Measurements from ENCODE around the gene AHCYL2.
"Not testable (repeated sequence)": the region's sequence is repeated elsewhere in the genome, so short reads cannot be mapped to it uniquely, and the experiment has no call there.

Gene AHCYL2

DNA sequence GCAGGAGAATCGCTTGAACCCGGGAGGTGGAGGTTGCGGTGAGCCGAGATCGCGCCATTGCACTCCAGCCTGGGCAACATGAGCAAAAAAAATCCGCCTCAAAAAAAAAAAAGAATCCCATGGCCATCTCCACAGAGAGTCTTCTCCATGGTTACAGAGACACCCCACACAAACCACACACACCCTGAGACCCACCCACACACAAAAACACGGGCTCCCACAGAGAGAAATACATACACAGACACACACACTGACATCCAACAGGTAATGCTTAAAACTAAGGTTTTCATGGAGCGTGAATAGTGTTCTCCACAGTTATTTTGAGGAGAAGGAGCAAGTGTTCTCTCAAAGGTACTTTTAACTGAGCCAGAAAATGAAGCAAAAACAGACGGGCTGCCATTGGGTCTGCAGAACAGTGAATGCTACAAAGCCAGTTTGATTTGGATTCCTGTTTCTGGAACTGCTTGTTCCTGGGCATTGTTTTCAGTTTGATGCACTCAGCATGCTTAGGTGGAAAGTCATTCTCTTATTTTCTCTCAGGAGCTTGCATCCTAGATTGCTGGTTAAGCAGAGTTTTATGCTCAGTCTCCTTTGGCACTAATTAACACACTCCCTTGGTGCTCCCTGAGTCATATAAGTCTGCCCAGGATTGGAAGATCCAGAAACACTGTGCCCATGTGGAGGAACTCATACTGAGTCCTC lies 15.4 kb downstream of the AHCYL2 start:
- DNase-seq (ENCODE audit: low read depth in 1 of 2, low spot score in 1 of 2): no peak

DNA sequence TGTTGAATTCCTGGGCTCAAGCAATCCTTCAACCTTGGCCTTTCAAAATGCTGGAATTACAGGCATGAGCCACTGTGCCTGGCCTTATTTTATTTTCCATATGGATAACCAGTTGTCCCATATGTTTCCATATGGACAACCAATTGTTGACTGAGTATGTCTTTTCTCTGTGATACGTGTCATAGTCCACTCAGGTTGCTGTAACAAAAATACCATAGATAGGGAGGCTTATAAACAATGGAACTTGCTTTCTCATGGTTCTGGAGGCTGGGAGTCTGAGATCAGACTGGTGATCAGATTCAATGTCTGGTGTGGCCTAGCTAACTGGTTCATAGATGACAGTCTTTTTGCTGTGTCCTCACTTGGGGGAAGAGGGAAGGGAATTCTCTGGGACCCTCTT lies 19.4 kb downstream of the AHCYL2 start:
- DNase-seq (ENCODE audit: low read depth in 1 of 2, low spot score in 1 of 2): no peak

DNA sequence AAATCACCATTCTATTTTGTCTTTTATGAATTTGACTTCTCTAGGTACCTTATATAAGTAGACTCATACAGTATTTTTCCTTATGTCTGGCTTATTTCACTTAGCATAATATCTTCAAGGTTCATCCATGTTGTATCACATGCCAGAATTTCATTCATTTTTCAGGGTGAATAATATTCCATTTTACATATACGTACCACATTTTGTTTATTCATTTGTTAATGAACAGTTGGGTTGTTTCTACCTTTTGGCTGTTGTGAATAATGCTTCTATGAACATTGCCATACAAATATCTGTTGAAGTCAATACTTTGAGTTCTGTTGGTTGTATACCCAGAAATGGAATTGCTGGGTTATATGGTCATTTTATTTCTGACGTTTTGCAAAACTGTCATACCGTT lies 20.7 kb downstream of the AHCYL2 start:
- DNase-seq (ENCODE audit: low read depth in 1 of 2, low spot score in 1 of 2): no peak

DNA sequence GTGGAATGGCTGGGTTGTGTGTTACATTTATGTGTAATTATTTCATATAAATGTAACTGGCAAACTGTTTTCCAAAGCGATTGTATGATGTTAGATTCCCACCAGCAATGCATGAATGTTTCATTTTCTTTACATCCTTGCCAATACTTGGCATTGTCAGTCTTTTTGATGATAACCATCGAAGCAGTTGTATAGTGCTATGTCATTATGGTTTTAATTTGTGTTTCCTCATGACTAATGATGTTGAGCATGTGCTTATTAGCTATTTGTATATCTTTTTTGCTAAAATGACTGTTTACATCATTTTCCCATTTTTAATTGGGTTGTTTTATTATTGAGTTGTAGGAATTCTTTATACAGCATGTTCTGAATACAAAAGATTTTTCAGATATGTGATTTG lies 22.3 kb downstream of the AHCYL2 start:
- no peak for DNase-seq (ENCODE audit: low read depth in 1 of 2, low spot score in 1 of 2)

DNA sequence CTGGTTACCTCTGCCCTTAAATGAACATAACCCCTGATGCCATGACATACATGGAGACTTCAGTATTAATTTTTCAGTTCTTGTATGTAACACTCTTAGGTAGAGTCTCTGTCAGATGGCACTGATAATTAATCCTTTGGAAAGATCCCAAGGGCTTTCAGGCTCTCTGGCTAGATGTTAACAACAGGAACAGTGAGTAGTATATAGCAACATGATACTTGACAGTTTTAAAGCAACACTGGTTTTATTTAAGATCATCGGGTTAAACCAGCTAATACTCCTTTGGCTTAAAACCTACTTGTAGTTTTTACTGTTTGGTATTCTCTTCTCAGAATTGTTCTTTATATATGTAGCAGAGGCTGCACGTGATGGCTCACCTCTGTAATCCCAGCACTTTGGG lies 27.3 kb downstream of the AHCYL2 start:
- no peak for DNase-seq (ENCODE audit: low read depth in 1 of 2, low spot score in 1 of 2)

DNA sequence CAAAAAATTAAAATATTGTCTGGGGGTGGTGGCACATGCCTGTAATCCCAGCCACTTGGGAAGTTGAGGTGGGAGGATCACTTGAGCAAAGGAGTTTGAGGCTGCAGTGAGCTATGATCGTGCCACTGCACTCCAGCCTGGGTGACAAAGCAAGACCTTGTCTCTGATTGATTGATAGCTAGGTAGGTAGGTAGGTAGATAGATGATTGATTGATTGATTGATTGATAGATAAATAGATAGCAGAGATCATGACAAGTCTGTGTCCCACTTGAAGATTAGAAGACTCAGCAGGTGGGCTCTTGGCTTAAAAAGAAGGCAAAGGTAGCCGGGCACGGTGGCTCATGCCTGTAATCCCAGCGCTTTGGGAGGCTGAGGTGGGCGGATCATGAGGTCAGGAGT lies 27.8 kb downstream of the AHCYL2 start:
- DNase-seq (ENCODE audit: low read depth in 1 of 2, low spot score in 1 of 2): not testable (repeated sequence)

GRCh38 chr7:129255800-129256199 lies 31.0 kb downstream of the AHCYL2 start:
- no peak for DNase-seq (ENCODE audit: low read depth in 1 of 2, low spot score in 1 of 2)

GRCh38 chr7:129256221-129256620 lies 31.4 kb downstream of the AHCYL2 start:
- no peak for DNase-seq (ENCODE audit: low read depth in 1 of 2, low spot score in 1 of 2)

- DNase-seq (ENCODE audit: low read depth in 1 of 2, low spot score in 1 of 2): no peak
Measured at GRCh38 chr7:129257168-129257567, 32.3 kb downstream of the AHCYL2 start.

- no peak for DNase-seq (ENCODE audit: low read depth in 1 of 2, low spot score in 1 of 2)
Measured at GRCh38 chr7:129258649-129259389, 34.0 kb downstream of the AHCYL2 start.

- DNase-seq (ENCODE audit: low read depth in 1 of 2, low spot score in 1 of 2): no peak
Measured at GRCh38 chr7:129262324-129262723, 37.5 kb downstream of the AHCYL2 start.

DNA sequence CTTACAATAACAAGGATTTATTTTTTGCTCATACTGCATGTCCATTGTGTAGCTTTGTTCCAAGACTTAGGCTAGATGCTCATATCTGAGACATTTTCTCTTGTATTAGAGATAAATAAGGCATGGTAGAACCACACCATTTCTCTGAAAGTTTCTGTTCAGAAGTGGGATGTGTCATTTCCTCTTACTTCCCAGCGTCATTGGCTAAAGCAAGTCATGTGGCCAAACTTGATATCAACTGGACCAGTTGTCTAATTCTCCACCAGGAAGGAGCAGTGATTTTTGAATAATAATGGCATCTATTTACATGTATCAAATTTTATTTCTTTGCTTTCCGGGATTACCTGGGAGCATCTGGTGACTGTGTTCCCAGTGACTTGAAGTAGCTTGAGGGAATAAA lies 38.3 kb downstream of the AHCYL2 start:
- DNase-seq (ENCODE audit: low read depth in 1 of 2, low spot score in 1 of 2): no peak

- no peak for DNase-seq (ENCODE audit: low read depth in 1 of 2, low spot score in 1 of 2)
Measured at GRCh38 chr7:129264534-129264933, 39.7 kb downstream of the AHCYL2 start.

DNA sequence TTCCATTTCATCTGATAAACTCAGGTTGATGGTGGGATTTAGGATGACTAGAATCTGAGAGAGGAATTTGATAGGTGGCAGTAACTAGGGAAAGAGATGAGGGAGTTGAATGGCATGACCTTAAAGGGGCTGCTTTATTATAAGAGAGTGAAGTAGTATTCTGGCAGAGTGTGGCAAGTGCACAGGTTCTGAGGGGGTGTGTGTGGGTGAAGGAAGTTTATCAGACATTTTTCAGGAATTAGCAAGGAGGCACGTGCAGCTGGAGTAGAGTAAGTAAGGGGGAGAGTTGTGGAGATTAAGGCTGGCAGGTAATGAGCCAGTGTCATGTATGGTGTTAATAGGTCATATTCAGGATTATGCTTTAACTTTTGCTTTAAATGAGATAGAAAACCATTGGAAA lies 40.5 kb downstream of the AHCYL2 start:
- no peak for DNase-seq (ENCODE audit: low read depth in 1 of 2, low spot score in 1 of 2)

- no peak for DNase-seq (ENCODE audit: low read depth in 1 of 2, low spot score in 1 of 2)
Measured at GRCh38 chr7:129266181-129266580, 41.4 kb downstream of the AHCYL2 start.

DNA sequence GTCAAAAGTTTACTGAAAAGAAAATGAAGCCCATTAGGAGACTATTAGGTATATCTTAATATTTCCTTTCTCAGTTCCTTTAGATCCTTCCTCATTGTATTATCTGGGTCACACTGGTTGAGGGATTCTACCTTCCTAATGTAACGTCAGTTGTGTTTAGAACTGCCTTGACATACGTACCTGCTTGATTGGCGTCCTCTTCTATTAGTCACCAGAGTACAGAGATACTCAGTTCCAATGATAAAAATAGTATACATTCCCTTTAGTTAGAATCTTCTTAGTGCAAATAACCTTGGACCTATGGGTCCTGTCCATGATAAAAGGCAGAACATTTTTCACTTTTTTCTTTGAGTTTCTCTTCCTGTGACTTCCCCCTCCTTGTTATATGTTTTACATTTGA lies 45.2 kb downstream of the AHCYL2 start:
- DNase-seq (ENCODE audit: low read depth in 1 of 2, low spot score in 1 of 2): no peak

GRCh38 chr7:129271500-129272355 lies 46.9 kb downstream of the AHCYL2 start:
- peak; percentile 8 to 34 for DNase-seq (ENCODE audit: low read depth in 1 of 2, low spot score in 1 of 2)

- DNase-seq (ENCODE audit: low read depth in 1 of 2, low spot score in 1 of 2): no peak
Measured at GRCh38 chr7:129273936-129274335, 49.1 kb downstream of the AHCYL2 start.

- no peak for DNase-seq (ENCODE audit: low read depth in 1 of 2, low spot score in 1 of 2)
Measured at GRCh38 chr7:129277629-129278028, 52.8 kb downstream of the AHCYL2 start.

- no peak for DNase-seq (ENCODE audit: low read depth in 1 of 2, low spot score in 1 of 2)
Measured at GRCh38 chr7:129278688-129279087, 53.9 kb downstream of the AHCYL2 start.

DNA sequence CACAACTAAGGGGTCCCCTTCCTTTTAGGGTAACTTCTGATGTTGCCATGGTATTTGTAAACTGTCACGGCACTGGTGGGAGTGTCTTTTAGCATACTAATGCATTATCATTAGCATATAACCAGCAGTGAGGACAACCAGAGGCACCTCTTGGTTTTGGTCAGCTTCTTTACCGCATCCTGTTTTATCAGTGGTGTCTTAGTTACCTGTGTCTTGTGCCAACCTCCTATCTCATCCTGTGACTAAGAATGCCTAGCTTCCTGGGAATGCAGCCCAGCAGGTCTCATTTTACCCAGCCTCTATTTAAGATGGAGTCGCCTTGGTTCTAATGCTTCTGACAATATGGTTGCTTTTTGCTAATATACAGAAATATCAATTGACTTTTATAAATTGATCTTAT lies 54.9 kb downstream of the AHCYL2 start:
- no peak for DNase-seq (ENCODE audit: low read depth in 1 of 2, low spot score in 1 of 2)

DNA sequence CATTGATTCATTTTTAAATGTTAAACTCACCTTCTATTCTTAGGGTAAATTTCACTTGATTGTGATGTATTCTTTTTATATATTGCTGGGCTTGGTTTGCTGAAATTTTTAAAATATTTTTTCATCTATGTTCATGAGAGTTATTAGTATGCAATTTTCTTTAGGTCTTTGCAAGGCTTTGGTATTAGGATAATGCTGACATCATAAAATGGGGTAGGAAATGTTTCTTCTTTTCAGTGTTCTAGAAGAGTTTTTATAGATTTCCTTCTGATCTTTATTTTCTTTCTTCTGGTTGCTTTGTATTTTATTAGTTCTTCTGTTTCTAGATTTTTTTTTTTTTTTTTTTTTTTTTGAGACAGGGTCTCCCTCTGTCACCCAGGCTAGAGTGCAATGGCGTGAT lies 56.3 kb downstream of the AHCYL2 start:
- no peak for DNase-seq (ENCODE audit: low read depth in 1 of 2, low spot score in 1 of 2)
